Upper lobe of left lung (tissue), 6 donors: ENCODE measurements around the gene NPRL2. TPM values are rescaled to one million over a fixed set of nuclear protein-coding genes. Genes with fewer than 3 reads are reported as not detected.

Experiments
- ATAC-seq, 2 donors: fragments of 200-7000 bp; cut with Tn5 transposase; one replicate each; pipeline ENCODE4 v1.9.1; 2022; ENCODE audit warnings: mild to moderate bottlenecking in 2 of 2, moderate library complexity in 2 of 2; ENCODE audit not compliant: low FRiP score in 2 of 2
- DNase-seq, 2 donors: peaks; one replicate each; pipeline ENCODE4 v3.0.0-alpha.2; 2019 to 2020
- H3K27ac ChIP-seq, 4 donors: fragments of 200-600 bp; sonication (generic); one replicate each; pipeline ENCODE4 v1.5.1; 2016 to 2019
- H3K27me3 ChIP-seq, 4 donors: fragments of 200-600 bp; sonication (generic); one replicate each; pipeline ENCODE4 v1.5.1; 2017 to 2019
- H3K36me3 ChIP-seq, 4 donors: fragments of 200-600 bp; sonication (generic); one replicate each; pipeline ENCODE4 v1.5.1; 2016 to 2019
- H3K4me1 ChIP-seq, 4 donors: fragments of 200-600 bp; sonication (generic); one replicate each; pipeline ENCODE4 v1.5.1; 2018 to 2019
- H3K4me3 ChIP-seq, 4 donors: fragments of 200-600 bp; sonication (generic); one replicate each; pipeline ENCODE4 v1.5.1; 2017 to 2019; ENCODE audit warnings: mild to moderate bottlenecking in 2 of 4, moderate library complexity in 1 of 4
- H3K9me3 ChIP-seq, 4 donors: fragments of 200-600 bp; sonication (generic); one replicate each; pipeline ENCODE4 v1.5.1; 2018 to 2019
- CTCF ChIP-seq, 6 experiments: fragments of 450-650 bp in 4 of 6; fragments of 200-600 bp in 2 of 6; sonication (generic) in 2 of 6; IDR thresholded peaks; one replicate each; pipeline ENCODE4 v1.5.1; 2016 to 2019; ENCODE audit warnings: antibody characterized with exemption in 6 of 6
- EP300 ChIP-seq, 4 donors: sonication (generic); formaldehyde crosslinking; IDR thresholded peaks; one replicate each; pipeline ENCODE4 v1.5.1; 2017; ENCODE audit warnings: antibody characterized with exemption in 4 of 4, control low read depth in 2 of 4
- POLR2A ChIP-seq, 4 donors: fragments of 450-650 bp; IDR thresholded peaks; one replicate each; pipeline ENCODE4 v1.5.1; 2016 to 2017; ENCODE audit warnings: antibody characterized with exemption in 4 of 4, mild to moderate bottlenecking in 2 of 4
- POLR2AphosphoS5 ChIP-seq, 2 donors: sonication (generic); formaldehyde crosslinking; IDR thresholded peaks; one replicate each; pipeline ENCODE4 v1.5.1; 2017; ENCODE audit warnings: antibody characterized with exemption in 2 of 2
- WGBS, 2 donors: methylation state at CpG; one replicate each; pipeline ENCODE4 v1.1.5; 2017 to 2018; 5-methylcytosine and 5-hydroxymethylcytosine counted together
- total RNA-seq, 6 donors: library from RNA; depleted of rRNA in 4 of 6; stranded (reverse); fragments of >200 nt in 4 of 6; gene quantifications; one replicate each; pipeline versions ENCODE4 v1.1.0 to v1.2.1, GENCODE V29; 2016 to 2021
- donor health status: DM: no; HTN: no; CAD: no; lungs with moderate emphysema.
- donor health status: DM: no; HTN: yes; CAD: no; lungs with severe emphysema.

The NPRL2 gene
- total RNA-seq, 6 donors from 2014 or later: 15.0 to 41.9 (median 17.3) TPM

GRCh38 chr3:50324351-50325112, 26.0 kb downstream of the NPRL2 start:
- DNase-seq (peak in 1 of 2 donors; percentile 75), ATAC-seq (peak in 1 of 2 donors; percentile 32)
- peak overlapping the region in 1 of 4 donors; percentile 96 for H3K4me3 ChIP-seq
- peaks cover 51 to 82% (median 69%) of the 10 kb centered on the region in 4 donors for H3K4me1 ChIP-seq
- H3K27ac ChIP-seq: peak overlapping the region; percentile 94 to 97 (median 95)
- TF ChIP-seq POLR2A (IDR thresholded peaks at IDR 0.05) (no peak), POLR2AphosphoS5 (IDR thresholded peaks at IDR 0.05) (peak in 1 of 2 donors; percentile 35), CTCF (IDR thresholded peaks at IDR 0.05) (peak; percentile 86 to 95 (median 91))
- 32 to 42% methylated on average over 1 to 4 of the region's 4 CpGs for WGBS, 2 donors
- H3K9me3 ChIP-seq: no peaks in the 10 kb centered on the region
- peaks cover 0 to 39% (median 23%) of the 10 kb centered on the region in 4 donors for H3K36me3 ChIP-seq
- H3K27me3 ChIP-seq: no peaks in the 10 kb centered on the region

- DNase-seq (peak in 1 of 2 donors; percentile 74), ATAC-seq (peak in 1 of 2 donors; percentile 23)
- Histone ChIP-seq H3K4me3 (peak overlapping the region in 3 of 4 donors; percentile 65 to 96 (median 79)), H3K27me3 (no peaks in the 10 kb centered on the region), H3K27ac (peak overlapping the region; percentile 94 to 97 (median 95)), H3K9me3 (no peaks in the 10 kb centered on the region), H3K4me1 (peaks cover 60 to 84% (median 74%) of the 10 kb centered on the region in 4 donors), H3K36me3 (peaks cover 3 to 41% (median 26%) of the 10 kb centered on the region in 4 donors)
- TF ChIP-seq EP300 (IDR thresholded peaks at IDR 0.05) (peak; percentile 85 to 99 (median 96)), POLR2AphosphoS5 (IDR thresholded peaks at IDR 0.05) (peak; percentile 95 to 96), POLR2A (IDR thresholded peaks at IDR 0.05) (peak in 2 of 4 donors; percentile 12 to 23), CTCF (IDR thresholded peaks at IDR 0.05) (peak in 5 of 6 experiments; percentile 18 to 72 (median 49))
- 20 to 63% methylated on average over 3 to 5 of the region's 5 CpGs for WGBS, 2 donors
These were observed 26.9 kb downstream of the NPRL2 start for GRCh38 chr3:50323614-50324199.

GRCh38 chr3:50323092-50323600, 27.4 kb downstream of the NPRL2 start:
- Histone ChIP-seq H3K9me3 (no peaks in the 10 kb centered on the region), H3K4me1 (peaks cover 65 to 84% (median 77%) of the 10 kb centered on the region in 4 donors), H3K4me3 (peak overlapping the region in 3 of 4 donors; percentile 65 to 96 (median 79)), H3K27ac (peak overlapping the region; percentile 94 to 97 (median 95)), H3K27me3 (no peaks in the 10 kb centered on the region), H3K36me3 (peaks cover 5 to 46% (median 30%) of the 10 kb centered on the region in 4 donors)
- ATAC-seq (peak in 1 of 2 donors; percentile 34), DNase-seq (peak in 1 of 2 donors; percentile 70)
- 30 to 47% methylated on average over 3 to 4 of the region's 4 CpGs for WGBS, 2 donors
- TF ChIP-seq POLR2AphosphoS5 (IDR thresholded peaks at IDR 0.05) (peak in 1 of 2 donors; percentile 5), POLR2A (IDR thresholded peaks at IDR 0.05) (no peak), EP300 (IDR thresholded peaks at IDR 0.05) (peak in 2 of 4 donors; percentile 26 to 80)

GRCh38 chr3:50322386-50323091, 28.0 kb downstream of the NPRL2 start, which contains the start of gene HYAL2:
Gene HYAL2, minus strand, starts transcription at chr3:50322745. Its CDS starts 2,256 bp downstream, at chr3:50320489.
- H3K27me3 ChIP-seq: no peaks in the 10 kb centered on the region
- WGBS, 2 donors: 26 to 36% methylated on average over 24 to 31 of the region's 31 CpGs
- peak in 1 of 2 donors; percentile 1 for ATAC-seq

More at GRCh38 chr3:50322386-50323091, 28.0 kb downstream of the NPRL2 start, which contains the start of gene HYAL2:
- H3K36me3 ChIP-seq: peaks cover 9 to 52% (median 34%) of the 10 kb centered on the region in 4 donors
- peak within 1 kb of the TSS; percentile 94 to 97 (median 95) for H3K27ac ChIP-seq
- peak in 2 of 4 donors; percentile 82 to 93 for TF ChIP-seq EP300 (IDR thresholded peaks at IDR 0.05)
- no peak for TF ChIP-seq CTCF (IDR thresholded peaks at IDR 0.05)
- peak in 3 of 4 donors; percentile 29 to 66 (median 57) for TF ChIP-seq POLR2A (IDR thresholded peaks at IDR 0.05)
- peak; percentile 90 to 93 for TF ChIP-seq POLR2AphosphoS5 (IDR thresholded peaks at IDR 0.05)
- H3K4me3 ChIP-seq: peak within 1 kb of the TSS; percentile 65 to 96 (median 74)
- DNase-seq: peak; percentile 60 to 82
- peaks cover 71 to 87% (median 82%) of the 10 kb centered on the region in 4 donors for H3K4me1 ChIP-seq
- no peaks in the 10 kb centered on the region for H3K9me3 ChIP-seq
